Measurements from ENCODE around the gene TBL1Y. TPM values are rescaled to one million over a fixed set of nuclear protein-coding genes. Genes with fewer than 3 reads are reported as not detected.

The TBL1Y gene
- total RNA-seq, 1 donor from 2014 or later: 0.64 TPM

- Histone ChIP-seq H3K4me3 (ENCODE audit: insufficient read depth, low read depth, low read length) (no peak overlapping the region), H3K27ac (ENCODE audit: low read depth, low read length) (no peak overlapping the region), H3K9ac (ENCODE audit: low read length) (no peak overlapping the region), H4K20me1 (ENCODE audit: insufficient read depth, low read length) (no peaks in the 10 kb centered on the region), H3K36me3 (ENCODE audit: insufficient read depth, low read length) (no peaks in the 10 kb centered on the region), H3K4me2 (ENCODE audit: low read length) (no peak overlapping the region), H3K4me1 (ENCODE audit: insufficient read depth, low read length) (no peaks in the 10 kb centered on the region), H3K79me2 (ENCODE audit: insufficient read depth, low read length) (no peaks in the 10 kb centered on the region), H2AFZ (ENCODE audit: low read depth, low read length) (no peak overlapping the region), H3K9me3 (ENCODE audit: insufficient read depth, low read depth, low read length) (no peaks in the 10 kb centered on the region), H3K27me3 (ENCODE audit: insufficient read depth, low read length) (no peaks in the 10 kb centered on the region)
- Mint-ChIP-seq H3K36me3 (ENCODE audit: low read depth, unreplicated experiment) (no peaks in the 10 kb centered on the region), H3K27me3 (ENCODE audit: low read depth, unreplicated experiment) (no peaks in the 10 kb centered on the region), H3K4me1 (ENCODE audit: low read depth, unreplicated experiment) (no peaks in the 10 kb centered on the region), H3K27ac (ENCODE audit: unreplicated experiment) (no peak overlapping the region), H3K4me3 (ENCODE audit: unreplicated experiment) (no peak overlapping the region), H3K9me3 (ENCODE audit: unreplicated experiment) (no peaks in the 10 kb centered on the region)
- TF ChIP-seq EZH2 (IDR thresholded peaks at IDR 0.05; ENCODE audit: insufficient read depth, low read length) (no peak), CTCF (IDR thresholded peaks at IDR 0.05; ENCODE audit: insufficient read depth, low read depth, low read length) (no peak)
- FAIRE-seq: no peak
- DNase-seq (ENCODE audit: low read depth): no peak
These were observed 56.0 kb downstream of the TBL1Y start for GRCh38 chrY:6966521-6966920.

- H3K36me3 ChIP-seq (ENCODE audit: insufficient read depth, low read length): no peaks in the 10 kb centered on the region
- no peak overlapping the region for H3K4me3 ChIP-seq (ENCODE audit: insufficient read depth, low read depth, low read length)
- DNase-seq (ENCODE audit: low read depth) (no peak), FAIRE-seq (no peak)
- no peaks in the 10 kb centered on the region for H3K79me2 ChIP-seq (ENCODE audit: insufficient read depth, low read length)
- no peaks in the 10 kb centered on the region for H3K27me3 ChIP-seq (ENCODE audit: insufficient read depth, low read length)
- Mint-ChIP-seq H3K27ac (ENCODE audit: unreplicated experiment) (no peak overlapping the region), H3K4me1 (ENCODE audit: low read depth, unreplicated experiment) (peaks cover 2% of the 10 kb centered on the region), H3K9me3 (ENCODE audit: unreplicated experiment) (no peaks in the 10 kb centered on the region), H3K36me3 (ENCODE audit: low read depth, unreplicated experiment) (no peaks in the 10 kb centered on the region), H3K27me3 (ENCODE audit: low read depth, unreplicated experiment) (no peaks in the 10 kb centered on the region), H3K4me3 (ENCODE audit: unreplicated experiment) (no peak overlapping the region)
- H3K9me3 ChIP-seq (ENCODE audit: insufficient read depth, low read depth, low read length): no peaks in the 10 kb centered on the region
- TF ChIP-seq CTCF (IDR thresholded peaks at IDR 0.05; ENCODE audit: insufficient read depth, low read depth, low read length) (no peak), EZH2 (IDR thresholded peaks at IDR 0.05; ENCODE audit: insufficient read depth, low read length) (no peak)
- H3K27ac ChIP-seq (ENCODE audit: low read depth, low read length): no peak overlapping the region
- H3K4me2 ChIP-seq (ENCODE audit: low read length): no peak overlapping the region
- H2AFZ ChIP-seq (ENCODE audit: low read depth, low read length): no peak overlapping the region
- no peaks in the 10 kb centered on the region for H4K20me1 ChIP-seq (ENCODE audit: insufficient read depth, low read length)
- no peaks in the 10 kb centered on the region for H3K4me1 ChIP-seq (ENCODE audit: insufficient read depth, low read length)
- H3K9ac ChIP-seq (ENCODE audit: low read length): no peak overlapping the region
These were observed 57.2 kb downstream of the TBL1Y start for GRCh38 chrY:6967736-6968135.

GRCh38 chrY:6968191-6968590 lies 57.7 kb downstream of the TBL1Y start:
- DNase-seq (ENCODE audit: low read depth): no peak
- FAIRE-seq: no peak
- Mint-ChIP-seq H3K4me1 (ENCODE audit: low read depth, unreplicated experiment) (peaks cover 2% of the 10 kb centered on the region), H3K27ac (ENCODE audit: unreplicated experiment) (no peak overlapping the region), H3K27me3 (ENCODE audit: low read depth, unreplicated experiment) (no peaks in the 10 kb centered on the region), H3K4me3 (ENCODE audit: unreplicated experiment) (no peak overlapping the region), H3K36me3 (ENCODE audit: low read depth, unreplicated experiment) (no peaks in the 10 kb centered on the region), H3K9me3 (ENCODE audit: unreplicated experiment) (no peaks in the 10 kb centered on the region)
- no peaks in the 10 kb centered on the region for H3K4me1 ChIP-seq (ENCODE audit: insufficient read depth, low read length)
- H3K4me2 ChIP-seq (ENCODE audit: low read length): no peak overlapping the region
- no peak overlapping the region for H3K4me3 ChIP-seq (ENCODE audit: insufficient read depth, low read depth, low read length)
- H3K9me3 ChIP-seq (ENCODE audit: insufficient read depth, low read depth, low read length): no peaks in the 10 kb centered on the region
- TF ChIP-seq EZH2 (IDR thresholded peaks at IDR 0.05; ENCODE audit: insufficient read depth, low read length) (no peak), CTCF (IDR thresholded peaks at IDR 0.05; ENCODE audit: insufficient read depth, low read depth, low read length) (no peak)
- H3K27me3 ChIP-seq (ENCODE audit: insufficient read depth, low read length): no peaks in the 10 kb centered on the region
- no peaks in the 10 kb centered on the region for H4K20me1 ChIP-seq (ENCODE audit: insufficient read depth, low read length)
- no peak overlapping the region for H3K9ac ChIP-seq (ENCODE audit: low read length)
- no peaks in the 10 kb centered on the region for H3K79me2 ChIP-seq (ENCODE audit: insufficient read depth, low read length)
- H3K36me3 ChIP-seq (ENCODE audit: insufficient read depth, low read length): no peaks in the 10 kb centered on the region
- no peak overlapping the region for H3K27ac ChIP-seq (ENCODE audit: low read depth, low read length)
- H2AFZ ChIP-seq (ENCODE audit: low read depth, low read length): no peak overlapping the region

Measured in astrocyte (in vitro differentiated cells and primary cell).